ENCODE data around the gene UQCRC1.
A peak's percentile ranks its signal among the peaks of the same experiment; 100 is the strongest.

The UQCRC1 gene

GRCh38 chr3:48599509-48600285 lies 9.7 kb downstream of the UQCRC1 start:
- DNase-seq, result no peak

- DNase-seq, result no peak
Observed at GRCh38 chr3:48599077-48599501, 10.4 kb downstream of the UQCRC1 start.

GRCh38 chr3:48598323-48599076 lies 10.9 kb downstream of the UQCRC1 start:
- no peak for DNase-seq

- DNase-seq, result no peak
Observed at GRCh38 chr3:48597408-48597800, 12.0 kb downstream of the UQCRC1 start.

- no peak for DNase-seq
Observed at GRCh38 chr3:48596676-48597407, 12.6 kb downstream of the UQCRC1 start.

- no peak for DNase-seq
Observed at GRCh38 chr3:48596157-48596556, 13.3 kb downstream of the UQCRC1 start.

GRCh38 chr3:48595526-48596121 lies 13.8 kb downstream of the UQCRC1 start:
- DNase-seq, result peak in 5 of 58 donors; percentile 5 to 86 (median 25)

- peak in 2 of 58 donors; percentile 32 to 79 for DNase-seq
Observed at GRCh38 chr3:48595075-48595525, 14.3 kb downstream of the UQCRC1 start, which contains the start of gene COL7A1. Gene COL7A1, minus strand, starts transcription at chr3:48595329. Its CDS starts 170 bp downstream, at chr3:48595159.

- DNase-seq, result no peak
Observed at GRCh38 chr3:48594417-48595049, 14.9 kb downstream of the UQCRC1 start.

GRCh38 chr3:48593337-48593736 lies 16.1 kb downstream of the UQCRC1 start:
- DNase-seq, result no peak

GRCh38 chr3:48592519-48593087 lies 16.8 kb downstream of the UQCRC1 start:
- no peak for DNase-seq

GRCh38 chr3:48591886-48592518 lies 17.4 kb downstream of the UQCRC1 start:
- no peak for DNase-seq

GRCh38 chr3:48591436-48591835 lies 18.0 kb downstream of the UQCRC1 start:
- no peak for DNase-seq

- no peak for DNase-seq
Observed at GRCh38 chr3:48588230-48588629, 21.2 kb downstream of the UQCRC1 start.

- no peak for DNase-seq
Observed at GRCh38 chr3:48587686-48588085, 21.8 kb downstream of the UQCRC1 start.

GRCh38 chr3:48585411-48585810 lies 24.0 kb downstream of the UQCRC1 start:
- no peak for DNase-seq

- DNase-seq, result no peak
Observed at GRCh38 chr3:48584836-48585235, 24.6 kb downstream of the UQCRC1 start.

GRCh38 chr3:48581621-48582481 lies 27.6 kb downstream of the UQCRC1 start:
- DNase-seq, result no peak

GRCh38 chr3:48576647-48577046 lies 32.8 kb downstream of the UQCRC1 start:
- no peak for DNase-seq
